SK-N-SH treated with all-trans-retinoic acid at 6 μM for 48 hours (cell line): ENCODE measurements around the gene COL6A3.

Experiments
- ATAC-seq: fragments of 200-7000 bp; cut with Tn5 transposase; 3 replicates; pipeline ENCODE4 v1.9.1; 2020; ENCODE audit warnings: mild to moderate bottlenecking, moderate library complexity
- ARNTL ChIP-seq: fragments of 450-650 bp; formaldehyde crosslinking; IDR thresholded peaks from 2 replicates; pipeline ENCODE4 v1.5.0; 2020; ENCODE audit warnings: low read depth, mild to moderate bottlenecking, moderate library complexity, borderline replicate concordance
- BACH2 ChIP-seq: fragments of 250-450 bp; sonication (Bioruptor Pico); IDR thresholded peaks from 2 replicates; pipeline ENCODE4 v1.9.0; 2021; ENCODE audit warnings: mild to moderate bottlenecking, borderline replicate concordance
- CSDC2 ChIP-seq: fragments of 250-450 bp; sonication (Bioruptor Pico); IDR thresholded peaks from 2 replicates; pipeline ENCODE4 v1.5.0; 2020; ENCODE audit warnings: mild to moderate bottlenecking, moderate library complexity
- ESRRG ChIP-seq: fragments of 250-450 bp; sonication (Bioruptor Pico); IDR thresholded peaks from 2 replicates; pipeline ENCODE4 v1.6.1; 2021; ENCODE audit warnings: mild to moderate bottlenecking
- GLIS3 ChIP-seq: fragments of 250-450 bp; sonication (Bioruptor Pico); IDR thresholded peaks from 2 replicates; pipeline ENCODE4 v1.5.0; 2020; ENCODE audit warnings: mild to moderate bottlenecking, moderate library complexity
- ISL1 ChIP-seq: fragments of 250-450 bp; sonication (Bioruptor Pico); IDR thresholded peaks from 2 replicates; pipeline ENCODE4 v2.1.2; 2022; ENCODE audit warnings: mild to moderate bottlenecking, moderate library complexity
- OSR1 ChIP-seq: fragments of 250-450 bp; sonication (Bioruptor Pico); IDR thresholded peaks from 2 replicates; pipeline ENCODE4 v1.8.0; 2022; ENCODE audit warnings: moderate library complexity, mild to moderate bottlenecking, inconsistent platforms
- PPARA ChIP-seq: fragments of 250-450 bp; sonication (Bioruptor Pico); IDR thresholded peaks from 2 replicates; pipeline ENCODE4 v1.5.0; 2020; ENCODE audit warnings: mild to moderate bottlenecking, borderline replicate concordance
- RARB ChIP-seq: fragments of 250-450 bp; sonication (Bioruptor Pico); IDR thresholded peaks from 2 replicates; pipeline ENCODE4 v1.8.0; 2021; ENCODE audit warnings: mild to moderate bottlenecking, moderate library complexity
- SNAI2 ChIP-seq: fragments of 250-450 bp; sonication (Bioruptor Pico); IDR thresholded peaks from 2 replicates; pipeline ENCODE4 v1.5.0; 2020; ENCODE audit warnings: mild to moderate bottlenecking, moderate library complexity
- TCF4 ChIP-seq: fragments of 250-450 bp; sonication (Bioruptor Pico); IDR thresholded peaks from 2 replicates; pipeline ENCODE4 v1.8.0; 2021; ENCODE audit warnings: mild to moderate bottlenecking, moderate library complexity, borderline replicate concordance
- TOX ChIP-seq: fragments of 250-450 bp; sonication (Bioruptor Pico); IDR thresholded peaks from 2 replicates; pipeline ENCODE4 v1.8.0; 2021; ENCODE audit warnings: mild to moderate bottlenecking, moderate library complexity, borderline replicate concordance
- ZC3H10 ChIP-seq: fragments of 250-450 bp; sonication (Bioruptor Pico); IDR thresholded peaks from 2 replicates; pipeline ENCODE4 v1.5.1; 2021; ENCODE audit warnings: mild to moderate bottlenecking, moderate library complexity
- ZFP3 ChIP-seq: fragments of 250-450 bp; sonication (Bioruptor Pico); IDR thresholded peaks from 2 replicates; pipeline ENCODE4 v1.5.0; 2020; ENCODE audit warnings: mild to moderate bottlenecking, moderate library complexity
- ZFP30 ChIP-seq: fragments of 450-650 bp; formaldehyde crosslinking; IDR thresholded peaks from 2 replicates; pipeline ENCODE4 v1.5.0; 2022; ENCODE audit warnings: mild to moderate bottlenecking, moderate library complexity
- ZNF565 ChIP-seq: fragments of 450-650 bp; formaldehyde crosslinking; conservative IDR thresholded peaks from 2 replicates; pipeline ENCODE4 v1.5.0; 2020; ENCODE audit warnings: low read depth, mild to moderate bottlenecking, moderate library complexity
- ZNF70 ChIP-seq: fragments of 450-650 bp; formaldehyde crosslinking; IDR thresholded peaks from 2 replicates; pipeline ENCODE4 v1.5.0; 2020; ENCODE audit warnings: mild to moderate bottlenecking, moderate library complexity
- ZNF8 ChIP-seq: fragments of 450-650 bp; formaldehyde crosslinking; IDR thresholded peaks from 2 replicates; pipeline ENCODE4 v1.5.0; 2020; ENCODE audit warnings: mild to moderate bottlenecking, moderate library complexity
- TF ChIP-seq, protein P1 (sequence below): fragments of 250-450 bp; sonication (Bioruptor Pico); IDR thresholded peaks from 2 replicates; pipeline ENCODE4 v1.5.0; 2020; ENCODE audit warnings: mild to moderate bottlenecking, moderate library complexity
- TF ChIP-seq, protein P2 (sequence below): fragments of 250-450 bp; sonication (Bioruptor Pico); IDR thresholded peaks from 2 replicates; pipeline ENCODE4 v1.5.1; 2021; ENCODE audit warnings: mild to moderate bottlenecking, moderate library complexity
- TF ChIP-seq, protein P3 (sequence below): fragments of 250-450 bp; sonication (Bioruptor Pico); IDR thresholded peaks from 2 replicates; pipeline ENCODE4 v1.8.0; 2021; ENCODE audit warnings: low read depth, mild to moderate bottlenecking, moderate library complexity, borderline replicate concordance
- TF ChIP-seq, protein P4 (sequence below): fragments of 250-450 bp; sonication (Bioruptor Pico); IDR thresholded peaks from 2 replicates; pipeline ENCODE4 v1.5.1; 2020; ENCODE audit warnings: low read depth, mild to moderate bottlenecking, moderate library complexity
- TF ChIP-seq, protein P5 (sequence below): fragments of 250-450 bp; sonication (Bioruptor Pico); IDR thresholded peaks from 2 replicates; pipeline ENCODE4 v1.8.0; 2020; ENCODE audit warnings: mild to moderate bottlenecking, moderate library complexity, borderline replicate concordance

Gene COL6A3

DNA sequence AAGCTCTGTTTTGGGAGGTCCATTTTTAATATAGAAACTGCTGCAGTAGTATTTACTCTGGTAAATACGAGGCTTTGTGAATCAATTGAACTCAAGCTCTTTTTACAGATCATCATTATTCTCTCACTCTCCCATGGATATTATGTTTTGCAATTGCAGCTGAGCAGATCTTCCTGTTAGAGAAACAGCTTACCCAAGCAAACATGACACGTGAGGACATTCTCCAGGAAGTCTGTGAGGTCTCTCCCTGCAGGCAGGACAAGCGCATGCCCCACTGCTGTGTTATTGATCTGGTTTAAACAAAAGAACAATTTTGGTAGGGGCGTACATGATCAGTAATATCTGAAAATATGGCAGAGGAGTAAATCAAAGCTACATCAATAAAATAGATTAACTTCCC lies 72.1 kb downstream of the COL6A3 start:
- TF ChIP-seq SNAI2 (CRISPR knock-in tag) (no peak), ZNF8 (CRISPR knock-in tag) (no peak), ZNF70 (CRISPR knock-in tag) (no peak), ZFP30 (CRISPR knock-in tag) (no peak), GLIS3 (no peak), CSDC2 (CRISPR knock-in tag) (no peak), TCF4 (CRISPR knock-in tag) (no peak), ISL1 (no peak), RARB (CRISPR knock-in tag) (no peak), BACH2 (CRISPR knock-in tag) (no peak), ZFP3 (CRISPR knock-in tag) (no peak), ESRRG (CRISPR knock-in tag) (no peak)
- TF ChIP-seq, protein P1, sequence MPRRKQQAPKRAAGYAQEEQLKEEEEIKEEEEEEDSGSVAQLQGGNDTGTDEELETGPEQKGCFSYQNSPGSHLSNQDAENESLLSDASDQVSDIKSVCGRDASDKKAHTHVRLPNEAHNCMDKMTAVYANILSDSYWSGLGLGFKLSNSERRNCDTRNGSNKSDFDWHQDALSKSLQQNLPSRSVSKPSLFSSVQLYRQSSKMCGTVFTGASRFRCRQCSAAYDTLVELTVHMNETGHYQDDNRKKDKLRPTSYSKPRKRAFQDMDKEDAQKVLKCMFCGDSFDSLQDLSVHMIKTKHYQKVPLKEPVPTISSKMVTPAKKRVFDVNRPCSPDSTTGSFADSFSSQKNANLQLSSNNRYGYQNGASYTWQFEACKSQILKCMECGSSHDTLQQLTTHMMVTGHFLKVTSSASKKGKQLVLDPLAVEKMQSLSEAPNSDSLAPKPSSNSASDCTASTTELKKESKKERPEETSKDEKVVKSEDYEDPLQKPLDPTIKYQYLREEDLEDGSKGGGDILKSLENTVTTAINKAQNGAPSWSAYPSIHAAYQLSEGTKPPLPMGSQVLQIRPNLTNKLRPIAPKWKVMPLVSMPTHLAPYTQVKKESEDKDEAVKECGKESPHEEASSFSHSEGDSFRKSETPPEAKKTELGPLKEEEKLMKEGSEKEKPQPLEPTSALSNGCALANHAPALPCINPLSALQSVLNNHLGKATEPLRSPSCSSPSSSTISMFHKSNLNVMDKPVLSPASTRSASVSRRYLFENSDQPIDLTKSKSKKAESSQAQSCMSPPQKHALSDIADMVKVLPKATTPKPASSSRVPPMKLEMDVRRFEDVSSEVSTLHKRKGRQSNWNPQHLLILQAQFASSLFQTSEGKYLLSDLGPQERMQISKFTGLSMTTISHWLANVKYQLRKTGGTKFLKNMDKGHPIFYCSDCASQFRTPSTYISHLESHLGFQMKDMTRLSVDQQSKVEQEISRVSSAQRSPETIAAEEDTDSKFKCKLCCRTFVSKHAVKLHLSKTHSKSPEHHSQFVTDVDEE (CRISPR knock-in tag), result no peak
- TF ChIP-seq, protein P2, sequence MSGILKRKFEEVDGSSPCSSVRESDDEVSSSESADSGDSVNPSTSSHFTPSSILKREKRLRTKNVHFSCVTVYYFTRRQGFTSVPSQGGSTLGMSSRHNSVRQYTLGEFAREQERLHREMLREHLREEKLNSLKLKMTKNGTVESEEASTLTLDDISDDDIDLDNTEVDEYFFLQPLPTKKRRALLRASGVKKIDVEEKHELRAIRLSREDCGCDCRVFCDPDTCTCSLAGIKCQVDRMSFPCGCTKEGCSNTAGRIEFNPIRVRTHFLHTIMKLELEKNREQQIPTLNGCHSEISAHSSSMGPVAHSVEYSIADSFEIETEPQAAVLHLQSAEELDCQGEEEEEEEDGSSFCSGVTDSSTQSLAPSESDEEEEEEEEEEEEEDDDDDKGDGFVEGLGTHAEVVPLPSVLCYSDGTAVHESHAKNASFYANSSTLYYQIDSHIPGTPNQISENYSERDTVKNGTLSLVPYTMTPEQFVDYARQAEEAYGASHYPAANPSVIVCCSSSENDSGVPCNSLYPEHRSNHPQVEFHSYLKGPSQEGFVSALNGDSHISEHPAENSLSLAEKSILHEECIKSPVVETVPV, result no peak
- TF ChIP-seq, protein P3, sequence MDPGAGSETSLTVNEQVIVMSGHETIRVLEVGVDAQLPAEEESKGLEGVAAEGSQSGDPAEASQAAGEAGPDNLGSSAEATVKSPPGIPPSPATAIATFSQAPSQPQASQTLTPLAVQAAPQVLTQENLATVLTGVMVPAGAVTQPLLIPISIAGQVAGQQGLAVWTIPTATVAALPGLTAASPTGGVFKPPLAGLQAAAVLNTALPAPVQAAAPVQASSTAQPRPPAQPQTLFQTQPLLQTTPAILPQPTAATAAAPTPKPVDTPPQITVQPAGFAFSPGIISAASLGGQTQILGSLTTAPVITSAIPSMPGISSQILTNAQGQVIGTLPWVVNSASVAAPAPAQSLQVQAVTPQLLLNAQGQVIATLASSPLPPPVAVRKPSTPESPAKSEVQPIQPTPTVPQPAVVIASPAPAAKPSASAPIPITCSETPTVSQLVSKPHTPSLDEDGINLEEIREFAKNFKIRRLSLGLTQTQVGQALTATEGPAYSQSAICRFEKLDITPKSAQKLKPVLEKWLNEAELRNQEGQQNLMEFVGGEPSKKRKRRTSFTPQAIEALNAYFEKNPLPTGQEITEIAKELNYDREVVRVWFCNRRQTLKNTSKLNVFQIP, result no peak
- TF ChIP-seq, all 23 proteins: peak for 0
- ATAC-seq, result no peak

DNA sequence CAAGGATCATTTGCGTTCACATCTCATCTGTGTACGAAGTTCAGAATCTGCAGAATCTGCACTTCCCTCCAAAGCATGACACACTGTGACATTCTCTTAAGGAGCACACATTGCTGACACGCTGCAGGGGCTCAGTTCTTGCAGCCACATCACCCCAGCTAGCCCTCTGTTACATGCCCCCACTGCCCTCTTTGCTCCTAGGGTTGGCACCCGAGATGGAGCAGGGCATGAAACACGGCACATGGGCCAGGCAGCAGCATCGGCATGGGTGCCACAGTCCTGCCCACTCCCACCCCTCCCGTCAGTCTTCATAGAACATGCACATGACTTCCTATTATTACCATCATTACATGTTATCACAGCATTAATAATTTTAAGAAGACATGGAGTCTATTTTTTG lies 76.4 kb downstream of the COL6A3 start:
- ATAC-seq, result no peak
- TF ChIP-seq, protein P3, result no peak
- TF ChIP-seq CSDC2 (CRISPR knock-in tag), result no peak
- TF ChIP-seq PPARA, result no peak
- TF ChIP-seq, protein P4, sequence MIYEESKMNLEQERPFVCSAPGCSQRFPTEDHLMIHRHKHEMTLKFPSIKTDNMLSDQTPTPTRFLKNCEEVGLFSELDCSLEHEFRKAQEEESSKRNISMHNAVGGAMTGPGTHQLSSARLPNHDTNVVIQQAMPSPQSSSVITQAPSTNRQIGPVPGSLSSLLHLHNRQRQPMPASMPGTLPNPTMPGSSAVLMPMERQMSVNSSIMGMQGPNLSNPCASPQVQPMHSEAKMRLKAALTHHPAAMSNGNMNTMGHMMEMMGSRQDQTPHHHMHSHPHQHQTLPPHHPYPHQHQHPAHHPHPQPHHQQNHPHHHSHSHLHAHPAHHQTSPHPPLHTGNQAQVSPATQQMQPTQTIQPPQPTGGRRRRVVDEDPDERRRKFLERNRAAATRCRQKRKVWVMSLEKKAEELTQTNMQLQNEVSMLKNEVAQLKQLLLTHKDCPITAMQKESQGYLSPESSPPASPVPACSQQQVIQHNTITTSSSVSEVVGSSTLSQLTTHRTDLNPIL (CRISPR knock-in tag), result no peak
- no peak for TF ChIP-seq ZNF70 (CRISPR knock-in tag)
- no peak for TF ChIP-seq TOX
- TF ChIP-seq ISL1, result no peak
- no peak for TF ChIP-seq TCF4 (CRISPR knock-in tag)
- TF ChIP-seq OSR1 (CRISPR knock-in tag), result no peak
- TF ChIP-seq, protein P1 (CRISPR knock-in tag), result no peak
- TF ChIP-seq, protein P2, result no peak
- TF ChIP-seq ZFP3 (CRISPR knock-in tag), result no peak
- TF ChIP-seq, protein P5, sequence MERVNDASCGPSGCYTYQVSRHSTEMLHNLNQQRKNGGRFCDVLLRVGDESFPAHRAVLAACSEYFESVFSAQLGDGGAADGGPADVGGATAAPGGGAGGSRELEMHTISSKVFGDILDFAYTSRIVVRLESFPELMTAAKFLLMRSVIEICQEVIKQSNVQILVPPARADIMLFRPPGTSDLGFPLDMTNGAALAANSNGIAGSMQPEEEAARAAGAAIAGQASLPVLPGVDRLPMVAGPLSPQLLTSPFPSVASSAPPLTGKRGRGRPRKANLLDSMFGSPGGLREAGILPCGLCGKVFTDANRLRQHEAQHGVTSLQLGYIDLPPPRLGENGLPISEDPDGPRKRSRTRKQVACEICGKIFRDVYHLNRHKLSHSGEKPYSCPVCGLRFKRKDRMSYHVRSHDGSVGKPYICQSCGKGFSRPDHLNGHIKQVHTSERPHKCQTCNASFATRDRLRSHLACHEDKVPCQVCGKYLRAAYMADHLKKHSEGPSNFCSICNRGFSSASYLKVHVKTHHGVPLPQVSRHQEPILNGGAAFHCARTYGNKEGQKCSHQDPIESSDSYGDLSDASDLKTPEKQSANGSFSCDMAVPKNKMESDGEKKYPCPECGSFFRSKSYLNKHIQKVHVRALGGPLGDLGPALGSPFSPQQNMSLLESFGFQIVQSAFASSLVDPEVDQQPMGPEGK (CRISPR knock-in tag), result no peak
- no peak for TF ChIP-seq ZNF565 (CRISPR knock-in tag)
- no peak for TF ChIP-seq ARNTL (CRISPR knock-in tag)
- no peak for TF ChIP-seq RARB (CRISPR knock-in tag)
- TF ChIP-seq BACH2 (CRISPR knock-in tag), result no peak
- no peak for TF ChIP-seq ZFP30 (CRISPR knock-in tag)
- no peak for TF ChIP-seq ZC3H10 (CRISPR knock-in tag)
- TF ChIP-seq SNAI2 (CRISPR knock-in tag), result no peak
- TF ChIP-seq, all 23 proteins: peak for 0
